ENCODE measurements around the gene IL1R2.

- TF ChIP-seq POLR2AphosphoS5 (IDR thresholded peaks at IDR 0.05; ENCODE audit: borderline replicate concordance, low read depth, low read length) (no peak), EZH2 (IDR thresholded peaks at IDR 0.05) (no peak)
Observed at GRCh38 chr2:102070058-102070642, 78.4 kb downstream of the IL1R2 start.
